ENCODE data around the gene MAP3K20. TPM values are rescaled to one million over a fixed set of nuclear protein-coding genes. Genes with fewer than 3 reads are reported as not detected.
"Not testable (repeated sequence)": the region's sequence is repeated elsewhere in the genome, so short reads cannot be mapped to it uniquely, and the experiment has no call there.

MAP3K20 gene
- total RNA-seq, 1 experiment from 2014 or later: 7.1 TPM

DNA sequence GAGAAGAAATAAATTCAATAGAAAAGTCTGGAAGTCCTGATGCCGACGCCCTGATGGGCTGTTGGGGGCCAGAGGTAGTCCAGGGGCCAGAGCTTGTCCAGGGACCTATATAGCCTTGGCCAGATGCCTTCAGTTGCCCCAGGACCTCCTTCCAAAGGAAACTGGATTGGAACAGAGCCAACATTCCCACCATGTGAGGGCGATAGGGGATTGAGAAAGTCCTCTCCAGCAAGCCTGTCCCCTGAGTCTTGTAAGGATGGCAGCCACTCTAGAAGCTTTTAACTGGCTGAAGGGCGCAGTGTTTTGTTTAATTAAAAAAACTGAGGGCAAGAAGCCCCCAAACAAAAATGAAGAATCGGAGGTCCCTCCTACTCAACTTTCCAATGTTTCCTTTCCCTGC is 224.1 kb downstream of the MAP3K20 start:
- DNase-seq: no peak
- no peak overlapping the region for H3K4me3 ChIP-seq (ENCODE audit: insufficient read depth, low read depth, low read length)
- H3K36me3 ChIP-seq (replicated peaks; ENCODE audit: control insufficient read depth, insufficient read depth, low read length): no peaks in the 10 kb centered on the region; the same call in 1 of the 2 replicates
- no peaks in the 10 kb centered on the region for H3K27me3 ChIP-seq (ENCODE audit: control insufficient read depth, insufficient read depth, low read length)

DNA sequence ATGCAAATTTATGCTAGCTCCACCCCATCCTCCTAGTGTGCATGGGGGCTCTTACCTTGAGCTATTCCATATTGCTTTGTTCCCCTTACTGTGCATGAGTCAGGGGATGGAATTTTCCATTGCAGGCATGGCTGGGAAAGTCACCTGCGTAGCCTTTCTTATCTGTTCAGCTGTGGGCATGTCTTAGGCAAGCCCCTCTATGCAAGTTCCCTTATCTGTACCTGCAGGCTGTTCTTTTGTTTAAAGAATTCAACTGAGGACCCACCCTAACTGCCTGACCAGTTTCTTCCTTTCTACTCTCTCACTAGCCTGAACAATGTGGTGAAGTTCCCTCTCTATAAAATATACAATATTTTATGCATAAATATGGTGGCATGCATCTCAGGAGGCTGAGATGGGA is 224.8 kb downstream of the MAP3K20 start:
- no peak overlapping the region for H3K4me3 ChIP-seq (ENCODE audit: insufficient read depth, low read depth, low read length)
- DNase-seq: no peak

DNA sequence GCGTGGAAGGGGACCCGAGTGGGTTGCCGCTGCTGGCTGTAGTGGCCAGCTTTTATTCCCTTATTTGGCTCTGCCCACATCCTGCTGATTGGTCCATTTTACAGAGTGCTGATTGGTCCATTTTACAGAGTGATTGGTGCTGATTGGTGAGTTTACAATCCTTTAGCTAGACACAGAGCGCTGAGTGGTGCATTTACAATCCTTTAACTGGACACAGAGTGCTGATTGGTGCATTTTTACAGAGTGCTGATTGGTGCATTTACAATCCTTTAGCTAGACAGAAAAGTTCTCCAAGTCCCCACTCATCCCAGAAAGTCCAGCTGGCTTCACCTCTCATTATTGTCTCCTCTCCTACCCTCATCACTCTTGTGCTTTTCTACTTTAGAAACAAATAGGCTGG is 225.9 kb downstream of the MAP3K20 start:
- DNase-seq; H3K27me3 ChIP-seq (ENCODE audit: control insufficient read depth, insufficient read depth, low read length); H3K36me3 ChIP-seq (replicated peaks; ENCODE audit: control insufficient read depth, insufficient read depth, low read length); H3K4me3 ChIP-seq (ENCODE audit: insufficient read depth, low read depth, low read length): not testable (repeated sequence)

More for the DNA sequence above, 224.8 kb downstream of the MAP3K20 start:
- Histone ChIP-seq H3K36me3 (replicated peaks; ENCODE audit: control insufficient read depth, insufficient read depth, low read length) (no peaks in the 10 kb centered on the region; the same call in 1 of the 2 replicates), H3K27me3 (ENCODE audit: control insufficient read depth, insufficient read depth, low read length) (no peaks in the 10 kb centered on the region)

DNA sequence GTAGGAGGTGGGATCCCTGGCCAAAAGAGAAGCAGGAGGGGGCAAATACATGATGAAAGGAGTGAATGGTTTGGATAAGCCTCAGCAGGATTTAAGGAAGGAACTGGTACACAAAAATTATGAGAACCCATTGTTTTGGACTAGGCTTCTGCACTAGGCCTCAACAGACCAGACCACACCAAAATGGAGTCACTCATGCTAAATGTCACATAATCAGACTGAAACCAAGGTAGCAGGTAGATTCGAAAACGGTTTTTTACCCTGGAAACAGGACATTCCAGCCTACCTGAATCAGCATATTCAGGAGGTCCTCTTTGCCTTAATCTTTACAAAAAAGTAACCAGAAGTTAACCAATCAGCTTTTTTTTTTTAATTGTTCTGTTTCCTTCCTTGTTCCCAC is 229.7 kb downstream of the MAP3K20 start:
- Histone ChIP-seq H3K36me3 (replicated peaks; ENCODE audit: control insufficient read depth, insufficient read depth, low read length) (no peaks in the 10 kb centered on the region), H3K4me3 (ENCODE audit: insufficient read depth, low read depth, low read length) (no peak overlapping the region), H3K27me3 (ENCODE audit: control insufficient read depth, insufficient read depth, low read length) (no peaks in the 10 kb centered on the region)
- DNase-seq: no peak

DNA sequence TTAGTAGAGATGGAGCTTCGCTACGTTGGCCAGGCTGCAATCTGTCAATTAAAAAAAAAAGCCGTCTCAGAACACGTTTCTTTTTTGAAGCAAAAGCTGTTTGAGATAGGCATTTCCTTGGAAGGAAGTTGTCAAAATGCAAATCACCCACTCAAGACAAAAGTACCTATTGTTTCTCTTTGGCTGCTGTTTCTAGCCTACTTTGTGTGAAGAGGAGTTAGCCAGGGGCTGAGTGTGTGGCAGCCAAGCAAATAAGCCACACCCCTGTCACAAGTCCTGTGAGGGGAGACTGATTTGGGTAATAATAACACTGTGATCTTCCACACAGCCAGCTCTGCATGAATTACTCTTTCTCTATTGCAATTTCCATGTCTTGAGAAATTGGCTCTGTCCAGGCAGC is 231.6 kb downstream of the MAP3K20 start:
- H3K27me3 ChIP-seq (ENCODE audit: control insufficient read depth, insufficient read depth, low read length): no peaks in the 10 kb centered on the region
- no peak overlapping the region for H3K4me3 ChIP-seq (ENCODE audit: insufficient read depth, low read depth, low read length)
- H3K36me3 ChIP-seq (replicated peaks; ENCODE audit: control insufficient read depth, insufficient read depth, low read length): no peaks in the 10 kb centered on the region
- DNase-seq: peak; percentile 45

DNA sequence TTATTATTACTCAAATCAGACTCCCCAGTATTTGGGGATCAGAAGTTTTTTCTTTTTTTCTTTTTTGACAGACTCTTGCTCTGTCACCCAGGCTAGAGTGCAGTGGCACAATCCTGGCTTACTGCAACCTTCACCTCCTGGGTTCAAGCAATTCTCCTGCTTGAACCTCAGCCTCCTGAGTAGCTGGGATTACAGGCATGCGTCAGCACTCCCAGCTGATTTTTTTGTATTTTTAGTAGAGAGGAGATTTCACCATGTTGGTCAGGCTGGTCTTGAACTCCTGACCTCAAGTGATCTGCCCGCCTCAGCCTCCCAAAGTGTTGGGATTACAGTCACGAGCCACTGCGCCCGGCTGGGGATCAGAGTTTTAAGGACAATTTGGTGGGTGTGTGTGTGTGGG is 233.7 kb downstream of the MAP3K20 start:
- DNase-seq; H3K4me3 ChIP-seq (ENCODE audit: insufficient read depth, low read depth, low read length); H3K36me3 ChIP-seq (replicated peaks; ENCODE audit: control insufficient read depth, insufficient read depth, low read length); H3K27me3 ChIP-seq (ENCODE audit: control insufficient read depth, insufficient read depth, low read length): not testable (repeated sequence)

DNA sequence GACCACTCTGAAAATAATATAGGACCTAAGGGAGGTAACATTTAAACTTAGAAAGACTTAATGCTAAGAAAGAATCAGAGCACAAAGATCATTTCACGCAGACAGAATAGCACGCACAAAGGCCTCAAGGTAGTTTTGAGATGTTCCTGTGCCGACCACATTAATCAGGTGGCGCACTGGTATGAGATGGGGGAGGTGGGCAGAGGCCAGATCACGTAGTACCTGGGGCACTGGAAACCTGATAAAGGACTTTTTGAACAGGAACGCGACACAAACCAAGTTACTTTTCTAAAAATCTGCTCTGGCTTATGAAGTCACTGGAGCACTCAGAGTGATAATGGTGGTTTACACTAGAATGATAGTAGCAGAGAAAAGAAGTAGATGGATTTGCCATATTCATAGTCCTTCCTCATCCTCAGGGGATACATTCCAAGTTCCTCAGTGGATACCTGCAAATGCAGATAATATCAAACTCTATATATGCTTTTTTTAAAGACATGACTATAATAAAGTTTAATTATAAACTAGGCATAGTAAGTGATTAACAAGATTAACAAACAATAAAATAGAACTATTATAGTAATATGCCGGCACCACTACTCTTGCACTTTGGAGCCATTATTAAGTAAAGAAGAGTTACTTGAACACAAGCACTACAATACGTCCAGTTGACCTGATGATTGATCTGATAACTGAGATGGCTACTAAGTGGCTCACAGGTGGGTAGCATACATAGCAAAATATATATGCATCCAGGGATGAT is 236.4 kb downstream of the MAP3K20 start:
- DNase-seq: no peak
- Histone ChIP-seq H3K27me3 (ENCODE audit: control insufficient read depth, insufficient read depth, low read length) (no peaks in the 10 kb centered on the region), H3K4me3 (ENCODE audit: insufficient read depth, low read depth, low read length) (no peak overlapping the region), H3K36me3 (replicated peaks; ENCODE audit: control insufficient read depth, insufficient read depth, low read length) (no peaks in the 10 kb centered on the region)

Measured in H7 (cell line).